Thyroid gland (tissue), 4 donors: ENCODE measurements around the gene OSTF1.

Experiments used
- POLR2A ChIP-seq, 2 donors: fragments of 450-650 bp; IDR thresholded peaks; one replicate each; pipeline ENCODE4 v1.6.1; 2017; ENCODE audit warnings: antibody characterized with exemption in 2 of 2, mild to moderate bottlenecking in 2 of 2, moderate library complexity in 1 of 2
- TF ChIP-seq, protein P1 (sequence below), 6 experiments: fragments of 200-600 bp in 3 of 6; fragments of 450-650 bp in 3 of 6; sonication (generic) in 3 of 6; IDR thresholded peaks; one replicate each; pipeline ENCODE4 v1.5.1; 2016 to 2019; ENCODE audit warnings: antibody characterized with exemption in 6 of 6, mild to moderate bottlenecking in 2 of 6, inconsistent platforms in 1 of 6, moderate library complexity in 1 of 6

GRCh38 chr9:75047506-75047905, 40.8 kb upstream of the OSTF1 start:
- no peak for TF ChIP-seq POLR2A (IDR thresholded peaks at IDR 0.05)
- TF ChIP-seq, protein P1, sequence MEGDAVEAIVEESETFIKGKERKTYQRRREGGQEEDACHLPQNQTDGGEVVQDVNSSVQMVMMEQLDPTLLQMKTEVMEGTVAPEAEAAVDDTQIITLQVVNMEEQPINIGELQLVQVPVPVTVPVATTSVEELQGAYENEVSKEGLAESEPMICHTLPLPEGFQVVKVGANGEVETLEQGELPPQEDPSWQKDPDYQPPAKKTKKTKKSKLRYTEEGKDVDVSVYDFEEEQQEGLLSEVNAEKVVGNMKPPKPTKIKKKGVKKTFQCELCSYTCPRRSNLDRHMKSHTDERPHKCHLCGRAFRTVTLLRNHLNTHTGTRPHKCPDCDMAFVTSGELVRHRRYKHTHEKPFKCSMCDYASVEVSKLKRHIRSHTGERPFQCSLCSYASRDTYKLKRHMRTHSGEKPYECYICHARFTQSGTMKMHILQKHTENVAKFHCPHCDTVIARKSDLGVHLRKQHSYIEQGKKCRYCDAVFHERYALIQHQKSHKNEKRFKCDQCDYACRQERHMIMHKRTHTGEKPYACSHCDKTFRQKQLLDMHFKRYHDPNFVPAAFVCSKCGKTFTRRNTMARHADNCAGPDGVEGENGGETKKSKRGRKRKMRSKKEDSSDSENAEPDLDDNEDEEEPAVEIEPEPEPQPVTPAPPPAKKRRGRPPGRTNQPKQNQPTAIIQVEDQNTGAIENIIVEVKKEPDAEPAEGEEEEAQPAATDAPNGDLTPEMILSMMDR (IDR thresholded peaks at IDR 0.05): no peak
